TTC549 (cell line): ENCODE measurements around the gene DGKG.

Source experiments
- FAIRE-seq: peaks from 2 replicates; lab custom pipeline; 2012; peaks lifted over from hg19 to GRCh38; lab: Jason Lieb, UNC

The DGKG gene

DNA sequence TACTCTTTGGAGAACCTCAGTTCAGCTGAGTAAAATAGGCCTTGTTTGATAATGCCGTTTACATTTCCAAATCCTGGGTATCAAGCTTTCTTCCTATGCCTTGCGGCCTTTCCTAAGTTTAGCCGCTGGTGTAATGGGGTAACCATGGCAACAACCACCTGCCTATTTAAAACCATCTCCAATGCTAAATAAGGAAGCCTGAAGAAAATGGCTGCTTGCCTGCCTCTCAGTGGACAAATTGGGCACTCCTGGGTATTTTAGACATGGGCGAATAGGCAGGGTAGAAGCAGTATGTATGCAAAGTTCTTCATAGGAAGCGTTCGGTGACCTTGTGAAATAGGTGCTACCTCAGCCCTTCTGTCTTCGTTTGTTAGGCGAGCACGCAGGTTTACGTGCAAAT lies 122.7 kb downstream of the DGKG start:
- FAIRE-seq = no peak

DNA sequence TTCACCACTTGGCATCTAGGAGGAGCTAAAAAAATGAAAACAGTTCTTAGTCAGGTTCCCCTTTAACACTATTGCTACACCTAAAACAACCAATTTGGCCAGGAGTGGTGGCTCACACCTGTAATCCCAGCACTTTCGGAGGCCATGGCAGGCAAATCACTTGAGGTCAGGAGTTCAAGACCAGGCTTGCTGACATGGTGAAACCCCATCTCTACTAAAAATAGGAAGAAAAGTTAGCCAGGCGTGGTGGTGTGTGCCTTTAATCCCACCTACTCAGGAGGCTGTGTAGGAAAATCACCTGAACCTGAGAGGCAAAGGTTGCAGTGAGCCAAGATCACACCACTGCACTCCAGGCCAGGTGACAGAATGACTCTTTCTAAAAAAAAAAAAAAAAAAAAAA lies 124.1 kb downstream of the DGKG start:
- no peak for FAIRE-seq

DNA sequence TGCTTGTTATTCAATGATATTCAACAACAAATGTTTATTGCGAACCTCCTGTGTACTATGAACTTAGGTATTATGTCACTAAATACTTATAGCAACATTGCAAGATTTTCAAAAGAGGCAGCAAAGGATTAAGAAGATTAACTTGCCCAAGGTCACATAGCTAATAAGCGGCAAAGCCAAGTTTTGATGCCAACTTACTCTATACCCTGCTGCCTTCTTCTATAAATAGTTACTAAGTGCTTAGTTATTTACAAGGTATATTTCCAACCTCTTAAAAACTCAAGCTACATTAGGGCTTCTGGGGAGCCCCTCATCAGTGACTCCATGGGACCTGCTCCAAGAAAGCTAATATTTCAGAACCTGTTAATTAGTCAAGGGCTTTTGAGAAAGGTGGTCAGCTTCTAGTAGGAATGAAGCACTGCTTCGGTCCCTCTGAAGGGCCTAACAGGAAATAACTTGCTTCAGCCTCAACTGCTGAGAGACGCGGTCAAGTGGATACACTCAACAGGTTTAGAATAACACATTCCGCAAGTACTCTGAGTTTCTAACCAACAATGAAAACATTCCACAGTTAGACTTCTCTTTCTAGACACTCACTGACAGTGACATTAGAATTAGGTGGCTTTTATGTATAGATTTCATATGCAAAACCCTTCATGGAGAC lies 125.5 kb downstream of the DGKG start:
- no peak for FAIRE-seq

DNA sequence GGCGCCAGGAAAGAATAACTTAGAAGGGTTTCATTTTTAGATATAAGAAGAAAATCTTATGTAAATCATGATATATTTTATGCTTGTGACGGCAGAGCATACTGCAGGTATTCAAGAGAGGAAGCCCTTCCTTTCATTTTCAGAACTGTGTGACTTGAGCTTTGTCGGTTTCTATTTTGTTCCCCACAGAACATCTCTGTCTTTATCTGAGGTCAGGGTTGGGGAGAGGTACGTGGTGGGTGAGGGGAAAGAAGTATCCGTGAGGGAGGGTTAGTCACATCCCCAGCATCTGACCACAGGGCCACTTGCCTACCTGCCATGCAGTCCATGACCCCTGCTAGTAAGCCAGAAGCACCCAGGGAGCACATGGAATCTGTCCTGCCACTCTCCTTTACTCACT lies 126.5 kb downstream of the DGKG start:
- no peak for FAIRE-seq

DNA sequence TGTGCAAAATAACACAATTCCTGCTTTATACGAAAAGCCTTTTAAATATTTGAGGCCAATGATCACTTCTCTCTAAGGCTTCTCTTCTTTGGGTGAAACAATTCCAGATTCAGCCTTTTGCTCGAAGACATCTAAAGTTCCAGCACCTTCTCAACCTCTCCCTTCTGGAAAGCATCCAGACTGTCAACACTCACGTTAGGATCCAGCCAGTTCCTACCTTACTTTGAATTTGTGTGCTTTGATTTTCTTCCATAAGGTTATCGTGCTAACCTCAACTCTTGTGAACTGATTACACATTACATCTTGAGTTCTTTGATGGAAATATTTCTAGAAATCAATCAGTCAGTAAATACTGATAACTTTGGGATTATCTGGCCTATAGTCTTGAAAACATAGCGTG lies 127.9 kb downstream of the DGKG start:
- FAIRE-seq = no peak

DNA sequence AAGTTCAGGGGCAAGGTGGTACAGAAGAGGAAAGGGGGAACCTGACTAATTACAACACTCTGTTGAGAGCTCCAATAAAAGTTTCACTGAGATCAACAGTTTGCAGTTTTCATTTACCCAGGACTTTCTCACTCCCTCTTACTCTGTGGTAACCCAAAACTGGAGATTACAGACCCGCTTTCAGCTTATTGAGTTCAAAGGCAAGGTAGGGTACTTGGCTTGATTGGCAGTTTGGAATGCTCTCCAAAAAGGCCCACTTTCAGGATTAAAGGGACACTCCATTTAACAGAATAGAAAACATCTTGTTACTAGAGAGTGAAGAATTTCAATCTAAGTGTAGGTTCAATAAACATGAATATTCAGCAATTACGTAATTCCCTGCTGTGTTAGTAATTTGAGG lies 135.6 kb downstream of the DGKG start:
- FAIRE-seq = no peak

DNA sequence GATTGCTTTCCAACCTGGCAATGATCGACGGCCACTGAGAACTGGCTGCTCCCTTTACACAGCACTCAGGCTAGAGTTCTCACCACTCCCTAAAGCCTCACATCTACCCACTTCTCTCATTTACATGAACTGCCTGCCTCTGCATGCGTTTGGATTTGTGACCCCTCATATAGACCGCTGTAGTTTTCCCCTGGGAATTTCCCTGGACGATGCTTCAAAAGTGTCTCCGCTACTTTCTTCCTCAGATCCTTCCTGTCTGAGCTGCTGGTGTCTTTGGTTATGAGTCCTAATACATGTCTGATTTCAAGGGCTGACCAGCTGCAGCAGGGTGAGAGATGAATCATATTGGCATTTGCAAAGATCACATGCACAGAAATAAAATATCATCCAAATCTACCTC lies 136.4 kb downstream of the DGKG start:
- no peak for FAIRE-seq

DNA sequence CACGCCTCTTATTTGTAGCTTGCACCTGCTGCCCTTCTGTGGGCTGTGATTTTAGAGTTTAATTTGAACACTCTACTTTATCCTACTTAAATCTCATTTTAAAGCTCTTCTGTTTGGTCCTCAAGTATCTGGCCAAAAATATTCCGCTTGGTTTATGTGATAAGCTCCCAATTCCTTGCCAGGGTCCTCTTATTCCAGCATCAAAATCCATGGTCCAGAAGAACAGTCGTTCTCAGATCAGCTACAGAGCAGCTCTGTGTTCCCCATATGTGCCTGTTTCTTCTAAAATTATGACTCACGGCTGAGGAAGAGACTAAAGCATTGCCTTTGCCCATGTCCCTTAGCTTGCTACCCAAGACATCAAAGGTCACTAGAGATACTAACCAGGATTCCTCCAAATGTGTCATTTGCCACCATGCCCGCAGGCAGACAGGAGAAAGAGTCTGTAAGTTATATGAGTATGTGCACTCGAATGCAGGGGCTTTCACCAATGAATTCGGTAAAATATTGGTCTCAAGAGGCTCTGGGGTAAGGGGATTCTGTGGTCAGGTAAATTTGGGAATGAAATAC lies 137.9 kb downstream of the DGKG start:
- FAIRE-seq = no peak

DNA sequence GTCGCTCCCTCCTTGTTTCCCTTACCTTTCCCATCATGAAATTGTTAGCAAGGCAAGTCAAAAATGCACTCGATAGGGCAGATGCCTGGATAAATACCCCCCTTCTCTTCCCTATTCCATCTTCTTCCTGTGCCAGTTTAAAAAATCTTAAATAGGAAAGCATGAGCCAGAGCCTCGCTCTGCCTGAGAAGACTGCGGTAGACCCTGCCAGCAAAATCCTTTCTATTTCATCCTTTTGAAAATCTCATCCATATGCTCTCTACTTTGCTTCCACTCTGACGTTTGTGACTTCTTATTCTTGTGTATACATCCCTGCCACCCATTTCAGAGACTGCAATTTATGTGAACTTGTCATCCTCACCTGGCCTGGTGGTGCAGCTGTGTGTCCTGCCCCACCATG lies 138.6 kb downstream of the DGKG start:
- no peak for FAIRE-seq

DNA sequence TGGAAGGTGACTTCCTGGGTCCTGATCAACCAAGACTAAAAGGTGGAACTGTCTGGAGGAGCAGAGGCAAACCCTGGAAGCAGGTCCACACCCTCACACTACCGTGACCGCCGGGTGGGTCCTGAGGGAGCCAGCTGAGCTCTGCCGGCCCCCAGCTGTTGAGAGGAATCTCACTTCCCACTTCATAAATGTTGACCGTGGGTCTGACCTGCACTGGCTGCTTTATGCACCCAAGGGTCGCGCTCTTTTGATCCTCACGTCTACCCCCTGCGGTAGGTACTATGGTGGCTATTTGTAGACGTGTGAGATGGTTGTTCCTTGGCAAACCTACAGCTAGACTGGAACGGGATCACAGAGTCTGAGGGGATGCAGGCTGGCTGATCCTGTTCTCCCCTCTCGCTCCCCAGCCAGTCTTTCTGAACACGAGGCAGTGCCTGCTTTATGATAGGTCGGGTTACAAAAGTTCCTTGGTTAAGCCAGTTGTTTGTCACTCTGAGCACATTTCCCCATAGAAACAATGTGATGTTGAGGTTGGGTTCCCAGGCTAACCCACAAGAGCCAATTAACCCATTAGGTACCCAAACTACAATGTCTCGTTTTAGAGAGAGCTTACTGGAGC lies 140.2 kb downstream of the DGKG start:
- no peak for FAIRE-seq

DNA sequence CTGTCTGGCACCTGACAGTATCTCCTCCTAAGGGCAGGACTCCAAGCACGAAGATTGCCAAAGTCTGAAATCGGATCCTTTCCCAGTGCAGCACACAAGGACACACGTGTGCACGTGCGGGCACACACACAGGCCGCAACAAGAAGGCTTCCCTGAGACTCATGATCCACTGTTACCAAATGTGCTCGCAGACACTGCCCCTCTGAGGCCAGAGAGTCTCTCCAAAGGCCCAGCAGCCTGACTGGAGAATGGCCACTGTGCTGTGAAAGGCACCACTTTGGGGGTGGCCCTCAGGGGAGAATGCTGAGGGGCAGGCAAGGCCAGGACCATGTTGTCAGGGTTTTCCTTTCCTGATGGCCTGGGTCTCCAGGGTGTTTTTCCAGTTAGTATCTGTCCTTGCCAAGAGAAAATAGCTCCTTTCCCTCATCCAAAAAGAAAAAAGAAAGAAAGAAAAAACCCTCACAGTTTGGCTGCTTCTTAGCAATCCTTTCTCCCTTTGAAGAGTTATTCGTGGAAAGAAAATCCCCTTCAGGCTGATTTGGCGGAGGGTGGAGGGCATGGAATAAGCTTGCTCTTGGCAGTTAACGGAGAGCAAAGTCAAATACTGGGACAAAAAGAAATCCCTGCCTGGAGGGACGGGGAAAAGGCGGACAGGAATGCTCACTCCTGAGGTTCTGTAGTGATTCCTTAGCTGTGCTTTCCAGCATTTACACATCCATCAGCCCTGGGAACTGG lies 141.0 kb downstream of the DGKG start:
- no peak for FAIRE-seq

DNA sequence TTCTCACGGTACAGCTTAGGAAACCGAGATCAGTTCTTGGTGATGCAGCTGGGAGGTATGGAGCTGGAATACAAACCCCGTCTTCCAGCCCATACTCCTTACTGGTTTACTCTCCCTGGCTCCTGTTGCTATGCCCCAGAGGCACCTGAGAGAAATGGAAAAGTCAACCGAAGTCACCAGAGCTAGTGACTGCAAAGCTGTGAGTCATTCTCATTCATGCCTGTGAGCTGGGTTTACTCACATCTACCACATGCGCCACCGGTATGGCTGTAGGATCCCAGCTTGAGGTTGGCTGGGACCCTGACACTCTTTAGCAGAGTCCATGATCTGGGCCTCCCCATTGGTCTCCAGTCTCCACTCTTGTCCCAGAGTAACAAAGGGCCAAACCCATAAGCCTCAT lies 141.7 kb downstream of the DGKG start:
- no peak for FAIRE-seq

DNA sequence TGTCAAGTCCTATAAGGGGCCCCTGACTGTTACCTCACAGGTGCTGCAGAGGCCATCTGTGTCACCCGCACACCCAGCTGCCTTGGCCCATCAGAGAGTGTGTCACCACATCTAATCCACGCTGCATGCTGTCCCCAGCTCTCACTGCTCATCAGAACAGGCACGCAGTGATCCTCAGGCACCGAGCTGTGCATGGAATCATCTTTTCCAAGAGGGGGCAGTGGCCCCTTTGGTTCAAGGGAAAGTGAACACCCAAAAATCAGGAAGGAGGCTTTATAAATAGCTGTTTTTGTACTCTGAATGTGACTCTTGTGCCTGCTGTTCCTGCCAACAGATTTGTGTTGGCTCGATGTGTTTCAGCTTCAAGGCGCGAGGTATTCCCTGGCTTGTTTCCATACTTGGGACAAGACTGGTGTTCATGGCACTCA lies 142.8 kb downstream of the DGKG start:
- FAIRE-seq = no peak

DNA sequence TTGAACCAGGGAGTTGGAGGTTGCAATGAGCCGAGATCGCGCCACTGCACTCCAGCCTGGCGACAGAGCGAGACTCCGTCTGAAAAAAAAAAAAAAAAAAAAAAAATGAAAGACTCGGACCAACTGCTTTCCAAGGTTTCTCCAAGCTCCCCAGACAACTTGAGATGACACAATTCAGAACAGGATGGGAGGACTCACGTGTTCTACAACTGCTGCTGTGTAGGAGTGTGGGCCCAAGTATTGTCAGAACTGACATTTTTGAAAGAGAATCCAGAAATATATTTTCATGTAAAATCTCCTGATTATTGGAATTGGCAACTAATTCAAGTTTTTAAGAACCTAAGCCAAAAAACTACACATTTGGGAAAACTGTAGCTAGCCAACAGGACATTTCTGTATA lies 143.6 kb downstream of the DGKG start:
- no peak for FAIRE-seq

DNA sequence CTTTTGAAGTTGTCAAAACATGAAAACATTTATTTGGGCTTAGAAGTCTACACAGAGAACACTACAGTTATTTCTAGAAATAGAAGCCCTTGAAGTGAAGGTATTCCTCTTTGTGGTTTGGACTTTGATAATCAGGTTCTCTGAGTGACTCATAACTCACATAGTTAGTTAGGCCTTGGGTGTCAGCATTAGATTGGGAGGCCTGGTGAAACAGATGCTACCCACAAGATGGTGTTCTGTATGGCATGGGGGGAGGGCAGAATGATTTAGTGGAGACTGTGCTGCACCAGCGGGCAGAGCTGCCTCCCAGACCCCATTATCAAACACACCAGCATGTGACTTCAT lies 144.2 kb downstream of the DGKG start:
- FAIRE-seq = no peak

DNA sequence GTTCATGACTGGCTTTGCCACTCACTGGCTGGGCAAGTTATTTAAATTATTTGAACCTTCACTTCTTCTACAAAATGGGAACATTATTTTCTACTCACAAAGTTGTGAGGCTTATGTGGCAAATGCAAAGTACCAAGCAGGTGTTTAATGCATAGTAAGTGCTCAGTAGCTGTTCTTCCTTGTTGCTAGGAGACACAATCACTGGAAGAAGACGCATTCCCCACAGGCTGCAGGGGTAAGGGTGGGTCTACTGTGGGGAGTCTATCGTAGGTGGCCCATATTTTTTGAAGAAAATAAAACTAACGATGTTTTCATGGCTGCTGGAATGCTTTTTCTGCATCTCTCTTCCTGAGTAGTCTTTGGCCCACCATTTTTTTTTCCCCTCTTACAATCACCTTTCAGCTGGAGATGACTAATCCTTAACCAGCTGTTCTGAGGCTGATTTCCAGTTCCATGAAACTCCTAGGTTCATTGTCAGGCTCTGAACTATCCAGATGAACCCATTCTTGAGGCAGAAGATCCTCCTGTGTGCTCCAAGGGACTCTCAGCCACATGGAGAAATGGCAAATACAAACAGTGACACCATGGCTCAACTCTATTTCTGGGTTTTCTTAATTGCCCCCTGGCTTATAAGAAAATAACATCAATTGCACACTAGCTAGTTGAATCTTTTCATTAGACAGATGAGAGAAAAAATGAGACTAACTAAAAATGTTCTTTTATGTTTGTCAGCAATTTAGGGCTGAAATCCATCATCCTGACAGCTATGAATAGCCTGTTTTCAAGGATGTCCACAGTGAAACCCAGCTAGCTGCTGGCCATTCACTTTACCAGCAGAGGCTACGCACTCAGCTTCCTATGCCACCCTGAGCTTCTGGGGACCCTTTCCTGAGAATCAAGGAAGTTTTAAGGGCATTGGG lies 144.9 kb downstream of the DGKG start:
- FAIRE-seq = no peak

DNA sequence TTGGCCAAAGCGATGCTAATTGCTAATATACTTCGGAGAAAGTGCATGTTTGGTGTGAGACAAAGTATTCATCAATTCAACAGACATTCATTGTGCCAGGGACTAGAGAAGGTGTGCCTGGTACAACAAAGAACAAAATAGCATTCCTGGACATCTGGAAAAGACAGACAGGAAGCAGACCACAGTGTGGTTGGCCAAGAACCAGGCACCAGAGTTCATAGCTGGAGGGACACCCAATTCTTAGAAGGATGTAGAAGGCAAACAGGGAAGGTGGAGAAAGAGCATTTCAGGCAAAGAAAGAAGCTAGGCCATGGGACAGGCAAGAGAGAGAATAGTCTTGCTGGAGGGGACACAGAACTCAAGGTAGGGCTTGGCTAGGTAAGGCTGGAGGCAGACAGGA lies 147.4 kb downstream of the DGKG start:
- FAIRE-seq = no peak

DNA sequence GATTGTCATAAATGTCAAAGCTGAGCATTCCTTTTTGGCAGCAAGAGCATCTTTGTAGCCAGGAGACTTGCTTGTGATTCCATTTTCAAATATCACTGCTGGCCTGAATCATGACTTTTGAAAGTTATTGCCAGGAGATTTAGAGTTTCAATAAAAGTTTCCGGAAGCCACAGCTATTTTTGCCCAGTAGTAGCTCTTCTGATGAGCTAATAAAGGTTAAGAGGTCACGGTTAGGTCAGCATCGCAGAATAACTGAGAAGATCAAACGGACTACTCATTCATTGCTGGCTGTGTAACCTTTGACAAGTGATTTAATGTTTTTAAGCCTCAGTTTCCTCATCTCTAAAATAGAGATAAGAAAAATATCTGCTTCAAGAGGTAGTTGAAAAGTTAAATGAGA lies 148.1 kb downstream of the DGKG start:
- no peak for FAIRE-seq

DNA sequence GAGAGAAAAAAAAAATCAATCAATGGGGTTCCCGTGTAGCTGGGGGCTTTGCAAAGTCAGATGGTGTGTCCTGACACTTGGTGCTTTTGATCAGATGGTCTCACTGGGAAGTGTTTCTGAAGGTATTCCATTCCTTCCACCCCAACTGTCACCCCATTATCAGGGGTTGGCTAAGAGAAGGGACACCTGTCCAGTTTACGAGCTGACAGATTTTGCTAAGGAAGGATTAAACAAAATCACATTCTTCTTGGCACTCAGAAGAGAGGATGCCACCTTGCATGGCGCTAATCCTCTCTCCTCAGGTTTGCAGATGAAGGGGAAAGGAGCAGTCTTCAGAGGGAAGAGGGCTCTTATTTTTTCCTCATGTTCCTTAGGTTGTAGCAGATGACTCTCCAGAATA lies 149.4 kb downstream of the DGKG start:
- FAIRE-seq = no peak

DNA sequence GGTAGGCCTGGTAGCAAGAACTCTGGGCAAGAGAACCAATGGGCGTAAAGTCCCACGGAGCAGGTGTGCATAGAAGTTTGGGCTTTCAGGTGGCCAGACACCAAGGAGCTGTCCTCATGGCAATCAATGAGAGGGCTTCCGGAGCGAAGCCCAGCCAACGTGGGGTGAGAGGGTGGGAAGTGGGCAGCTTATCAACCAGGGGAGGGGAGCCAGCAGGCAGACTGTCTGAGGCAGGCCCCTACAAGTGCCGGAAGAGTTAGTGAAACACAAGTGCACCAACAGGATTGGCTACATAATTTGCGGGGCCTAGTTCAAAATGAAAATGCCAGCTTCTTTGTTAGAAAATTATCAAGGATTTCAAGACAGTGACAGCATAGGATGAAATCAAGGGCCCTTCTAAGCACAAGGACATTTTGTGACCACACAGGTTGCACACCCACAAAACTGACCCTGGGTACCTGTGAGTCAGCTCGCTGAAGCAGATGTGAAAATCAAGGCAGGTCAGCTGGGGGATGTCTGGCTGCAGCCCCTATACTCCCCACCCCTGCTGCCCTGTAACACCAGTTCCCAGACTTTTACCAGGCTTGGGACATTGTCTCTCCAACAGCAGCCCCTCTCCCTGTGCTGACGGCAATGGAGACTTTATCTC lies 151.1 kb downstream of the DGKG start:
- no peak for FAIRE-seq

DNA sequence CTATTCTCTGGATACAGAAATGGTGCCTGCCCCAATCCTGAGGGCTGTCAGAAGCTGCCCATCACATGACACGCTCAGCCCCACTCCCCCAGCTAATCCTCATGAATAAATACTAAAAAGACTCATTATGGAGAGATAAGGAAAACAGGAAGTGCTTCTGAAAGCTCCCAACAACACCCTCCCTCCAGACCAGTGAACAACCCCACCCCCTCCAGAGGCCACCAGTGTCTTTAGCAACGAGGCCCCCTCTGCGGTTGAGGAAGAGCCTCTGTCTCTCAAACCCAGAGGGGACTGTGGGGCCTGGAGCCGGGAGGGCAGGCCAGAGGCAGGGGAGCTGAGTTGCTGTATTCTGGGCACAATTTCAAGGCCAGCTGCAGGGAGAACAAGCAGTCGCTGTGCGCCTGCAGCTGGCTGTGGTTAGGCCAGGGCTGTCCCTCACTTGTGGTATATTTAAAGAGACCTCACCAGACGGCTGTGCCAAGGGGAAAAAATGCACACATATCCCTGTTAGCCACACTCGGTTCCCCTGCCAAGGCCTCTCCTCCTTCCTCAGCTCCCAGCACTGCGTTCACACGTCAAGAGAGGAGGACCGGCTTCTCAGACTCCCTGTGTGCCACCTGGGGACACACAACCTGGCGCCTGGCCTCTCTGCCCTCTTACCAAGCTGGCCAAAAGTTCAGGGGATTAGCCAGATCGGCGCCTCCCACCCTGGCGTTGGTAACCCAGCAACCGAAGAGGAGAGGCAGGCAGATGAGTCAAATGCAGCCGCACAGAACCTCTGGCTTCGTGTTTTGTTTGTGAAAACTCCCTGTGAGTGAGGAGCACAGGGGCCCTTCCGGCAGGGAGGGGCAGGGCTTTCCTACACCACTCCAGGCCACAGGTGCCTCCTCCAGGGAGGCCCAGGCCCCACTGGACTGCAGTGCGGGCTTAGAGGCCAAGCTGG lies 152.0 kb downstream of the DGKG start:
- no peak for FAIRE-seq
